ENCODE measurements around the gene OR2A42. TPM values are rescaled to one million over a fixed set of nuclear protein-coding genes. Genes with fewer than 3 reads are reported as not detected.
"Not testable (repeated sequence)": the region's sequence is repeated elsewhere in the genome, so short reads cannot be mapped to it uniquely, and the experiment has no call there.

OR2A42 gene, protein sequence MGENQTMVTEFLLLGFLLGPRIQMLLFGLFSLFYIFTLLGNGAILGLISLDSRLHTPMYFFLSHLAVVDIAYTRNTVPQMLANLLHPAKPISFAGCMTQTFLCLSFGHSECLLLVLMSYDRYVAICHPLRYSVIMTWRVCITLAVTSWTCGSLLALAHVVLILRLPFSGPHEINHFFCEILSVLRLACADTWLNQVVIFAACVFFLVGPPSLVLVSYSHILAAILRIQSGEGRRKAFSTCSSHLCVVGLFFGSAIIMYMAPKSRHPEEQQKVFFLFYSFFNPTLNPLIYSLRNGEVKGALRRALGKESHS
- total RNA-seq: 0.10 TPM

DNA sequence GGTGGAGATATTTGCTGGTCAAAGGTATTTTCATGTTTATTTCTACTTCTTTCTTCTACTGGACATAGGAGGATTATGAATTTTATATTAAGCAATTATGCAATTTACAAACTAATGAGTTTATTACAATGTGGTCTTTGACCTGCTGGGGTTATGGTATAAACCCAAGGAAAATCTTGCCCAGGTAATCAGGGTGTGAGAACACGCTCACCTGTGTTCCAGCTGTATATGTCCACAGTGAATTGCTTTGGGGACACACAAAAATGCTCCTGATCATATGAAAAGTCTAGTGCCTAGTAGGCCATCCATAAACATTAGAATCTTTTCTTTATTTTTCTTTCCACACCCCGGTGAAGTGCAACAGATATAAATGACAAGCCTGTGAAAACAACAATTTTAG is at the start of gene OR2A42:
OR2A42 (minus strand) TSS at position 241 of the 400 bp plus-strand sequence. CDS start 6,762 bp downstream, outside the sequence.
- not testable (repeated sequence) for H3K4me3 ChIP-seq (ENCODE audit: low read length); H3K9me3 ChIP-seq (ENCODE audit: low read depth, low read length)

DNA sequence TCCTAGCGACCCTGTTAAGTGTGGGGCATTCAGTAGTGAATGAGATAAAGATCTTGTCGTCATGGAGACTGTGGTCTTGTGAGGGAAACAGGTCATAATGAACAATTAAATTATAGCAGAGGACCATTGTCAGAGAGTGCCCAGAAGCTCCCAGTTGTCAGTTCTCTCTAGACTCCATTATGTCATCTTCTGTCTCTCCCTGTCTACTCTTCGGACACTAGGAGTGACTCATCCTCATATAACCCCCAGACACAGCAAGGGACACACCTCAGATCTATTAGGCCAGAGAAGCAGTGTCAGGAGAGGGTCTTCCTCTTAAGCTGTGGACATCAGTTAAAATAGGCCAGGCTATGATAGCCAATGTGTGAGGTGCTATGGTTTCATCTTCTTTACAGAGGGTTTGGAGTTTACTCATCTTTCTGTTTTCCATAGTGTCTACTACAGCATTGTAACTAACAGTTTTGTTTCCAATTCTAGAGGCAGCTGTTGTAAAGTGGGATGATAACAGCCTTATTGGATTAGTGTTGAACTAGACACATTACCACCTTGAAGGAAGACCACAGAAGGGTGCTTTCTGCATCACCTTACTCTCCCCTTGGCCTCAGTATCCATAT is 47.9 kb upstream of the OR2A42 start:
- not testable (repeated sequence) for H3K4me1 ChIP-seq (ENCODE audit: insufficient read depth, low read length); H3K9me3 ChIP-seq (ENCODE audit: low read depth, low read length); H3K4me3 ChIP-seq (ENCODE audit: low read length); H3K27me3 ChIP-seq (ENCODE audit: insufficient read depth, low read length)

More for the DNA sequence above, at the start of gene OR2A42:
- not testable (repeated sequence) for H3K4me1 ChIP-seq (ENCODE audit: insufficient read depth, low read length); H3K27me3 ChIP-seq (ENCODE audit: insufficient read depth, low read length)

DNA sequence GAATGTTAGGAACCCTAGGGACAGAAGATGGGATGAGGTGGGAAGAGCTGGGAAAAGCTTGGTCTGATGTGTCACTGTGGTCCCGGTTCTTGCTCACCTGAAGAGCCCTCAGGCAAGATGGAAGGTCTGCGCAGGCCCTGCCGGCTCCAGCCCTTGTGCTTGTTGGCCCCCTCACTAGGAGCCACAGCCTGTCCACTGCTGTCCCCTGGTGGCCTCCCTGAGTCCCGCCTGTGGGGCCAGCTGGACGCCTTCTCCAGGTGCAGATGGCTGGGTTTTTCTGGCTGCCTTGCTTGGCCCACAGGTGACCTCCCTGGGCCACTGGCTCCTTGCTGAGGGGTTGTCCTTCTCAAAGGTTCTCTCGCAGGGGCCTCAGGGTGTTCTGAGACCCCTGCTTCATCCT is 44.3 kb upstream of the OR2A42 start:
- H3K4me3 ChIP-seq (ENCODE audit: low read length); H3K27me3 ChIP-seq (ENCODE audit: insufficient read depth, low read length): not testable (repeated sequence)

DNA sequence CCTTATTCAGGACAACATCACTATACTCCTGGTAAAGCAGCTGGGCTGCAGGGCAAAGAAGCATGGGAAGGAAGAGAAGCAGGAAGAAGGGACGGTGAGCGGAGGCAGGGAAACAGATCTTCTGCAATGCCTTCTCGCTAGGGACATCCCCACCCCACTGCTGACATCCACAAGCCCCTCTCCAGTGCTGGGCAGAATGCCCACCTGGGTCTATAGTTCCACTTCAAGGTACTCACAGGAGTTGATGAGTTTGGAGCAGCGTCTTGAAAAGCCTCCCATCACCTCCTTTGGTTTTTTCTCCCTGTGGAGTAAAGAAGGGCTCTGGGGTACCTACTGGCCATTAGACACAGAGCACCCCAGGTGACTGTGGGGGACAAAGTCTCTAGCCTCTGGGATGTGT is 43.1 kb upstream of the OR2A42 start:
- not testable (repeated sequence) for H3K27me3 ChIP-seq (ENCODE audit: insufficient read depth, low read length); H3K9me3 ChIP-seq (ENCODE audit: low read depth, low read length); H3K4me1 ChIP-seq (ENCODE audit: insufficient read depth, low read length); H3K4me3 ChIP-seq (ENCODE audit: low read length)

More for the DNA sequence above, 44.3 kb upstream of the OR2A42 start:
- not testable (repeated sequence) for H3K9me3 ChIP-seq (ENCODE audit: low read depth, low read length); H3K4me1 ChIP-seq (ENCODE audit: insufficient read depth, low read length)

- not testable (repeated sequence) for H3K9me3 ChIP-seq (ENCODE audit: low read depth, low read length); H3K27me3 ChIP-seq (ENCODE audit: insufficient read depth, low read length); H3K4me1 ChIP-seq (ENCODE audit: insufficient read depth, low read length); H3K4me3 ChIP-seq (ENCODE audit: low read length)
Measured at GRCh38 chr7:144281981-144282380, 42.6 kb upstream of the OR2A42 start.

DNA sequence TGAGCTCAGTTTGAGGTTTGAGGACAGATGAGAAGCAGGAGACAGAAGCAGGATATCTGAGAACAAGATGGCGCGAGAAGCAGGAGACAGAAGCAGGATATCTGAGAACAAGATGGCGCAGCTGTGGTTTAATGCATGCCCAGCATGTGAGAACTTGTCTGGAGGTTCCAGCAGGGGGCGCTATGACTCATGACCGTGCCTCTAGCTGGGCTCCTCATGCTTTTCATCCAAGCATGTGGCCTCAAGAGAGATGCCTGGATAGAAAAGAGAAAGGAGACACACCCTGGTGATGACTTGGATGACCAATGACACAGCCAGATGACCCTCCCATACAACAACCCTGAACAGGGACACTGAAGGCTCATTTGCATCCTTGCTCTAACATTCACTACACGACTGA is 40.6 kb upstream of the OR2A42 start:
- not testable (repeated sequence) for H3K4me1 ChIP-seq (ENCODE audit: insufficient read depth, low read length); H3K9me3 ChIP-seq (ENCODE audit: low read depth, low read length); H3K4me3 ChIP-seq (ENCODE audit: low read length); H3K27me3 ChIP-seq (ENCODE audit: insufficient read depth, low read length)

- H3K27me3 ChIP-seq (ENCODE audit: insufficient read depth, low read length); H3K4me1 ChIP-seq (ENCODE audit: insufficient read depth, low read length); H3K9me3 ChIP-seq (ENCODE audit: low read depth, low read length); H3K4me3 ChIP-seq (ENCODE audit: low read length): not testable (repeated sequence)
Measured at GRCh38 chr7:144275281-144275680, 35.9 kb upstream of the OR2A42 start.

DNA sequence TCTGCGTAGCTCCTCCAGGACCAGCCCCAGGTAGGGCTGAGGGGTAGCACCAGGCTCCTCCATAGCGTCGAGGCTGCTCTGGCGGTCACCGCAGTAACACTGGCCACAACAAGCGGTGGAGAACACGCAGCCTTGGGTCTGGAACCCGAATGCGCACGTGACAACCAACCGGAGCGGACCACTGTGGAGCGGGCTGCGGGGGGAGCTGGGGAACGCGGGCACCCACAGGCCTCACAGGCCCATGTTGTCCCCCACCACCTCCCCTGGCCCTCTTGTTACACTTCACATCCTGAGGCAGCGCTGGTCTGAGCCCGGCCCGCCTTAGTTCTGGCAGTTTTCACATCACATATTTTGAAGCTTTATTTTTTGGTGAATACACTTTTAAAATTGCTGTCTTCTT is 29.8 kb upstream of the OR2A42 start, which contains the start of gene CTAGE8:
CTAGE8 (minus strand) TSS at position 101 of the 400 bp plus-strand sequence; CDS start at position 63, 38 bp downstream.
- not testable (repeated sequence) for H3K4me3 ChIP-seq (ENCODE audit: low read length); H3K9me3 ChIP-seq (ENCODE audit: low read depth, low read length); H3K4me1 ChIP-seq (ENCODE audit: insufficient read depth, low read length); H3K27me3 ChIP-seq (ENCODE audit: insufficient read depth, low read length)

DNA sequence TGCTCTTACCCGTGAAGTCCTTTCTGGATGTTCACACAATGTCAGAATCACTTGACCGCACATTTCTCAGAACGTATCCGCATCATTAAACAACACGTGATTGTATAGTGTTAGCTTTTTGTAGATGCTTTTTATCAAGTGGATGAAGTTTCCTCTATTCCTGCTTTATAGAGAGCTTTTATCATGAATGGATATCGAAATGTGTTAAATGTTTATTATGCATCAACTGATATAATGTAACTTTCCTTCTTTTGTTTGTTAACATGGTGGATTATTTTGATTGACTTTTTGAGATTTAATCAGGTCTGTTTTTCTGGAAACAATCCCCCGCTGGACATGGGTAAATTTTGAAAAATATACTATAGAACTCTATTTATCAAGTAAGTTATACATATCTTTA is 25.3 kb upstream of the OR2A42 start, which contains the start of gene OR2A7:
OR2A7 (minus strand) TSS at position 101 of the 400 bp plus-strand sequence. CDS start 5,164 bp downstream, outside the sequence.
- not testable (repeated sequence) for H3K4me1 ChIP-seq (ENCODE audit: insufficient read depth, low read length); H3K9me3 ChIP-seq (ENCODE audit: low read depth, low read length); H3K4me3 ChIP-seq (ENCODE audit: low read length); H3K27me3 ChIP-seq (ENCODE audit: insufficient read depth, low read length)

DNA sequence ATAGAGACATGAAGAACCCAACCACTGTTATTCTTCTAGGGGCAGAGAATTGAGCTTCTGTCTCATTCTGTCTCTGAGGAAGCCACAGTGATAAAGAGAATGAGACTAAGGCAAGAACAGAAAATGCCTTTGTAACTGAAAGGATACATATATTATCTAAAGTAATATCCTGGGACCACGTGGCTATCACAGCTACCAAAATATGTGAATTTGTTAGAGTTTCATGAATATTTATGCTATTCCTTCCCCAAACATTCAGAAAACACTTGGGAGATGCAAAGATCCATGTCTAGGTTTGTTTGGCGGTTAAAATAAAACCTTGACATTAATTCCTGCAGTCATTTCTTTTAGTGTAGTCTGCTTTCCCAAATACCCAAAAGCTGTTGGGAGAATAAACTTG is 22.7 kb upstream of the OR2A42 start:
- H3K9me3 ChIP-seq (ENCODE audit: low read depth, low read length); H3K27me3 ChIP-seq (ENCODE audit: insufficient read depth, low read length); H3K4me3 ChIP-seq (ENCODE audit: low read length); H3K4me1 ChIP-seq (ENCODE audit: insufficient read depth, low read length): not testable (repeated sequence)

DNA sequence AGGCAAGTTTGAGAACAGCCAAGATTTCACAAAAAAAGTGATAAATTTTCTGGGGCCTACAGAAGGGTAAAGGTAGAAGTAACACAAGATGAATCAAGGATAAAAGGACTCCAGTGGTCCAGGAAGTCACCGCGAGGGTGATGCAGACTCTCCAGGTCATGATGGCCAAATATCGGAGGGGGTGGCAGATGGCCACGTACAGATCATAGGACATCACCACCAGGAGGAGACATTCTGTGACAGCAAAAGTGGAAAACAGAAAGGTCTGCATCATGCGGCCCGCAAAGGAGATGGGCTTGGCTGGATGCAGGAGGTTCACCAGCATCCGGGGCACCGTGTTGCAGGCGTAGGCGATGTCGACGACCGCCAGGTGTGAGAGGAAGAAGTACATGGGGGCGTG is 19.7 kb upstream of the OR2A42 start:
- not testable (repeated sequence) for H3K9me3 ChIP-seq (ENCODE audit: low read depth, low read length); H3K27me3 ChIP-seq (ENCODE audit: insufficient read depth, low read length); H3K4me1 ChIP-seq (ENCODE audit: insufficient read depth, low read length); H3K4me3 ChIP-seq (ENCODE audit: low read length)

- Histone ChIP-seq H3K9me3 (ENCODE audit: low read depth, low read length) (no peaks in the 10 kb centered on the region), H3K4me1 (ENCODE audit: insufficient read depth, low read length) (no peaks in the 10 kb centered on the region)
Measured at GRCh38 chr7:144256112-144256511, 16.7 kb upstream of the OR2A42 start.

DNA sequence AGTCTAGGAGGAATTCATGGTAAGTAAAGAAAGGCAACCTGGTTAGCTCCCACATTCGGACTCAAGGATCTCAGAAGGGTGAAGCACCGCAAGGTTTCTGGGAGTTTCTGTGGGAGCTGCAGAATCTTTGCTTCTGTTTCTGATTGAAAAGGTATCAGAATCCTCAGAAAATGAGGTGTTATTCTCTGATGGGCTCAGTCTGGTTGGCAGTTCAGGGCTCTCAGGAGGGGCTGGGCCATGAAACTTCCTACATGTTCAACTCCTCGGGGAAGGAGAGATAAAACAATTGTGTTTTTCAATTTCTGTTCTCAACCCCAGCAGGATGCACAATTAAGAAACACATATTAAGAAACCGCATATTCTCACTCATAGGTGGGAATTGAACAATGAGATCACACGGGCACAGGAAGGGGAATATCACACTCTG is 16.1 kb upstream of the OR2A42 start:
- Histone ChIP-seq H3K4me3 (ENCODE audit: low read length) (no peak overlapping the region), H3K4me1 (ENCODE audit: insufficient read depth, low read length) (no peaks in the 10 kb centered on the region), H3K27me3 (ENCODE audit: insufficient read depth, low read length) (no peaks in the 10 kb centered on the region), H3K9me3 (ENCODE audit: low read depth, low read length) (no peaks in the 10 kb centered on the region)

More at GRCh38 chr7:144256112-144256511, 16.7 kb upstream of the OR2A42 start:
- Histone ChIP-seq H3K27me3 (ENCODE audit: insufficient read depth, low read length) (no peaks in the 10 kb centered on the region), H3K4me3 (ENCODE audit: low read length) (no peak overlapping the region)

GRCh38 chr7:144252307-144252706 is 12.9 kb upstream of the OR2A42 start:
- H3K4me3 ChIP-seq (ENCODE audit: low read length); H3K9me3 ChIP-seq (ENCODE audit: low read depth, low read length); H3K27me3 ChIP-seq (ENCODE audit: insufficient read depth, low read length); H3K4me1 ChIP-seq (ENCODE audit: insufficient read depth, low read length): not testable (repeated sequence)

GRCh38 chr7:144247674-144248330 is 8.4 kb upstream of the OR2A42 start:
- not testable (repeated sequence) for H3K27me3 ChIP-seq (ENCODE audit: insufficient read depth, low read length); H3K4me1 ChIP-seq (ENCODE audit: insufficient read depth, low read length); H3K4me3 ChIP-seq (ENCODE audit: low read length); H3K9me3 ChIP-seq (ENCODE audit: low read depth, low read length)

Data from mononuclear cell (primary cell).